Mucosa of rectum (tissue), 2 donors: ENCODE data around the gene NDRG4.

ENCODE experiments used
- H3K27ac ChIP-seq, 2 donors: one replicate each; pipeline ENCODE4 v1.7.0; 2013; ENCODE audit warnings: inconsistent platforms in 2 of 2, low read depth in 2 of 2, low read length in 2 of 2
- H3K27me3 ChIP-seq, 2 donors: one replicate each; pipeline ENCODE4 v1.7.0; 2013; ENCODE audit warnings: low read length in 2 of 2; ENCODE audit not compliant: control insufficient read depth in 2 of 2, insufficient read depth in 2 of 2
- H3K36me3 ChIP-seq, 2 donors: one replicate each; pipeline ENCODE4 v1.7.0; 2013; ENCODE audit warnings: low read length in 2 of 2; ENCODE audit not compliant: control insufficient read depth in 2 of 2, insufficient read depth in 2 of 2
- H3K4me1 ChIP-seq, 2 donors: one replicate each; pipeline ENCODE4 v1.7.0; 2013; ENCODE audit warnings: low read length in 2 of 2, mild to moderate bottlenecking in 1 of 2; ENCODE audit not compliant: control insufficient read depth in 2 of 2, insufficient read depth in 2 of 2
- H3K4me3 ChIP-seq, 2 donors: one replicate each; pipeline ENCODE4 v1.7.0; 2013; ENCODE audit warnings: low read length in 2 of 2
- H3K9ac ChIP-seq, 2 donors: one replicate each; pipeline ENCODE4 v1.7.0; 2013; ENCODE audit warnings: low read length in 2 of 2, low read depth in 1 of 2, mild to moderate bottlenecking in 1 of 2
- H3K9me3 ChIP-seq, 2 donors: one replicate each; pipeline ENCODE4 v1.7.0; 2013; ENCODE audit warnings: low read length in 2 of 2; ENCODE audit not compliant: control insufficient read depth in 2 of 2
- donor health status: healthy.
- donor health status: Normal muscosa, but diverticular disease.

The NDRG4 gene

DNA sequence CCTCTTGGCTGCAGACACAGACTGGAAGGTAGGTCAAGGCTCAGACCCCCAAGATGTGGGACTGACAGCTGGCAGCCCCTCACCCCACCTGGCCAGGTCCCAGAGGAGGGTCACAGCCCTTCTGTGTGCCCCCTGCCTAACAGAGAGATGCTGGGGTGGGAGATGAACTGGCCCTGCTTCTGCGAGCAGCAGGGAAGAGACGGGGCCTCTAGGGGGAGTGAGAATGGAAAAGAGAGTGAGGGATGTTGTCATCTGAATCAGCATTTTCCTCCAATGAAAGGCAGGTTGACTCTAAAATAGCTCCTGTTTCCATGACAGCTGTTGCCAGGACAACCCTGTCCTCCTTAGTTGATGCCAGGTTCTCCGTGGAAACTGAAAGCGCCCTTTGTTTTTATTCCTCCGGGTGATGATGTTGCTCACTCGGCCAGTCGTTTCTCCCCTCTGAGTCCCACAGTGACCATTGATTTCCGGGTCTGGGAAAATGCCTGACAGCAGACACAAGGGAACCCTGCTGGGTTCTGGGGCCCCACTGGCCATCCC lies 4.9 kb upstream of the NDRG4 start:
- H3K27ac ChIP-seq, result peak overlapping the region; percentile 33 to 43
- H3K27me3 ChIP-seq, result no peaks in the 10 kb centered on the region
- no peaks in the 10 kb centered on the region for H3K36me3 ChIP-seq
- no peak overlapping the region for H3K9ac ChIP-seq
- no peaks in the 10 kb centered on the region for H3K4me1 ChIP-seq
- peak overlapping the region in 1 of 2 donors; percentile 31 for H3K4me3 ChIP-seq
- no peaks in the 10 kb centered on the region for H3K9me3 ChIP-seq

DNA sequence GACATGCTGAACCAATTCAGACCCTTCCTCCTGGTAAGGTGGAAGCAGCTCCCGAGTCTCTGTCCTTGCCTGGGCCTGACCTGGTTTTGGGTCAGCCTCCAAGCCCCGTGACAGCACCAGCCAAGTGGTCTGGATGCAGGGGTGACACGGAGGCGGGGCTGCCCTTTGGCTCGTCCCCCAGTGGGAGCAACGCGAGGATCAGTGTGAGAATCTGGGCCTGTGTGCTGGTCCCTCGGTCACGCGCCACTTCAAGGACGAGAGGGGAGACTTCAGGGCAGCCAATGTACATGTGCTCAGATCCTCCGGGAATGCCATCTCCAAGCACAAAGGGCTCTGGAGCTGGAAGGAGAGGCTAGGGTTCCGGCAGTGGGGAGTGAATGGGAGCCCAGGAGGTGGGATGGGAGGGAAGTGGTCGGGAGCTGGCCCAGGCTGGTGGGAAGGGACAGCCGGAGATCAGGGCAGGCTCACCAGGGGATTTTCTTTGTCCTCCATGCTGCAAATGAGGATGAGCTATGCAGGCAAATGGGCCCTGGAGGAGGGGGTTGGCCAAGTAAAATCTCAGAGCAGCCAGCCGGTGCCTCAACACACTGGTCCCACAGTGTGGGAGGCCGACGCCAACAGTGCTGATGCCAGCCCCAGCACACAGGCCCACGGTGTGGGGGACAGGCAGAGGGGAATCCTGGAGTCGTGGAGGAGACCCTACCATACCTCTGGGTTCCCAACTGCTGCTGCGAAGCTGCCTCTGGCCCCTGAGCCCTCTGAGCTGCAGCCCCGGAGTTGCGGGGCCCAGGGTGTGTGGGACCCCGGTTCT lies 4.2 kb upstream of the NDRG4 start:
- Histone ChIP-seq H3K9me3 (no peaks in the 10 kb centered on the region), H3K36me3 (no peaks in the 10 kb centered on the region), H3K4me1 (no peaks in the 10 kb centered on the region), H3K9ac (no peak overlapping the region), H3K27ac (peak overlapping the region; percentile 33 to 43), H3K27me3 (peaks cover 5% of the 10 kb centered on the region in 2 donors), H3K4me3 (no peak overlapping the region)

- Histone ChIP-seq H3K36me3 (no peaks in the 10 kb centered on the region), H3K4me1 (peaks cover 8 to 10% of the 10 kb centered on the region in 2 donors), H3K9me3 (no peaks in the 10 kb centered on the region), H3K9ac (no peak overlapping the region), H3K27ac (no peak overlapping the region), H3K4me3 (no peak overlapping the region), H3K27me3 (peaks cover 16% of the 10 kb centered on the region in 2 donors)
Observed at GRCh38 chr16:58497468-58497867, 2.5 kb upstream of the NDRG4 start.

DNA sequence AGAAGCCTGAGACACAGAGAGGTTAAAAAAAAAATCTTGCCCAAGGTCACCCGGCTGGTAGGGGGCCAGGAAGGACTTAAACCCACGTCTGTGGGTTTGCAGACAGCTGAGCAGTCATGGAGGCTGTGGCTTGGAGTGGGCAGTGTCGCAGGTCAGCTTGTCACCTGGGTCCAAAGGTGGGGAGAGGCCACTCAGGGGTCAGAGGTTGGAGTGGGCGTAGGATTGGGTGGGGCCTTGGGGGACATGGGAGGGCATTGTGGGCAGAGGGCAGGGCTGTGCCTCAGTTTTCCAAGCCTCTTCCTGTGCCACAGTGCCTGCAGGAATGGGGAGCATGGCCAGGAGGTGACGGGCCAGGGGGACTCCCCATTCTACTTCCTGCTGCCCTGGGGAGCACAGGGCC lies 2.0 kb upstream of the NDRG4 start:
- Histone ChIP-seq H3K27me3 (peaks cover 16 to 18% of the 10 kb centered on the region in 2 donors), H3K4me3 (no peak overlapping the region), H3K4me1 (peaks cover 8 to 10% of the 10 kb centered on the region in 2 donors), H3K36me3 (no peaks in the 10 kb centered on the region), H3K9me3 (no peaks in the 10 kb centered on the region), H3K9ac (no peak overlapping the region), H3K27ac (no peak overlapping the region)

- H3K4me3 ChIP-seq, result no peak overlapping the region
- H3K4me1 ChIP-seq, result peaks cover 8 to 10% of the 10 kb centered on the region in 2 donors
- peaks cover 16 to 21% of the 10 kb centered on the region in 2 donors for H3K27me3 ChIP-seq
- no peaks in the 10 kb centered on the region for H3K9me3 ChIP-seq
- H3K27ac ChIP-seq, result no peak overlapping the region
- no peaks in the 10 kb centered on the region for H3K36me3 ChIP-seq
- H3K9ac ChIP-seq, result no peak overlapping the region
Observed at GRCh38 chr16:58498341-58499091, 1.4 kb upstream of the NDRG4 start.

DNA sequence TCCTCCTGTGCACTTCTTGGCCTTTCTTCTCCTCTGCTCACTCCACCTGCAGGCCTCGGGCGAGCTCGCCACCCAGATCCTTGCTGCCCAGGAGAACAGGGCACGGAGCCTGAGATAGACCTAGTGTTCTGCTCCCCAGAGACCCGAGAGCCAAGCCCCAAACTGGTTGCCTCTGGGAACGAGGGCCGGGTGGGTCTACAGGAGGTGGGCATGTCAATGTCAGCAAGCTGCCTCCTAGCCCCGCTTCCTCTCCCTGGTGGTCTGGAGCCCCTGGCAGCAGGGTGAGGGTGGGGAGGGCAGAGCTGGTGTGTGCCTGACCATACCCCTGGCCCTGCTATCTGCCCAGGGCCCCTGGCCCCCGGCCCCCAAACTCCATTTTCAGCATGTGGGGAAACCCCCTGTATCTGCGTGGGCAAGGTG lies 841 bp upstream of the NDRG4 start:
- Histone ChIP-seq H3K27ac (no peak overlapping the region), H3K36me3 (no peaks in the 10 kb centered on the region), H3K9me3 (no peaks in the 10 kb centered on the region), H3K27me3 (peaks cover 19 to 23% of the 10 kb centered on the region in 2 donors), H3K4me3 (no peak overlapping the region), H3K4me1 (peaks cover 8 to 10% of the 10 kb centered on the region in 2 donors), H3K9ac (no peak overlapping the region)

DNA sequence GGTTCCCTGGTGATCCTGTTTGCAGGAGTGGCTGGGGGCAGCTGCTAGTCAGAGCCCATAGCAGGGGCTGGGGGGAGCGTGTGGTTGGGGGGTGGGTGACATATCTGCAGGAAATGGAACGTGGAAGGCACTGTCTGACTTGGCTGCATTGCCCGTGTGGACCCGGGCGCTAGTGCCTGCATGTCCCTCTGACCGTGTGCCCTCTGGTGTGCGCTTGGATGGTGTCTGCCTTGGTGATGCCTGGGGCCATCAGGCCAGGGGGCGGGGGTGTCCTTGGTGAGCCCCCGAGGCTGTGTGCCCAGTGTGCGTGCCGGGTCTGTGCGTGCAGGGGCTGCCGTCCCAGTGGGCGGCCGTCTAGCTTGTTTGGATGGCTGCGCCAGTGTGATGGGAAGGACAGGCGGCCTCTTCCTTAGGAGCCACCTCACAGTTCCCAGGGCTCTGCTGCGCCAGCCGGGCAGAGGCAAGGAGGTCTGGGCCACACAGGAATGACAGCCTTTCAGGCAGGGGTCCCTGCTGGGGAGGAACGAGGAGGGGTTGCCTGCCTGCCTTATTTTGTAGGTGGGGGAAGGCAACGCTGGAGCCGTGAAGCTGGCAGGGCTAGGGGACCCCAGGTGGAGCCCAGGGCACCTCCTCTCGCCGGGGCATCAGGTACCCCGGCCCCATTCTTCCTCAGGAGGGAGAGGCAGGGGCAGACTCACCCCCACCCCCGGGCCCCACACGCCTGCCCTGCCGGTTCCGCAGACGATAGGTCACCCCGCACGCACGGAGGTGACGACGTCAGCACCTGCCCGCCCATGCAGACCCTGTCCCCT lies 693 bp downstream of the NDRG4 start:
- H3K4me1 ChIP-seq, result peaks cover 8 to 10% of the 10 kb centered on the region in 2 donors
- peaks cover 20 to 23% of the 10 kb centered on the region in 2 donors for H3K27me3 ChIP-seq
- H3K4me3 ChIP-seq, result peak overlapping the region; percentile 24 to 52
- no peak overlapping the region for H3K27ac ChIP-seq
- H3K9ac ChIP-seq, result no peak overlapping the region
- no peaks in the 10 kb centered on the region for H3K9me3 ChIP-seq
- no peaks in the 10 kb centered on the region for H3K36me3 ChIP-seq

- Histone ChIP-seq H3K27me3 (peaks cover 20 to 23% of the 10 kb centered on the region in 2 donors), H3K9me3 (no peaks in the 10 kb centered on the region), H3K4me1 (peaks cover 8 to 10% of the 10 kb centered on the region in 2 donors), H3K4me3 (peak overlapping the region; percentile 24 to 52), H3K36me3 (no peaks in the 10 kb centered on the region), H3K9ac (no peak overlapping the region), H3K27ac (no peak overlapping the region)
Observed at GRCh38 chr16:58501242-58502131, 1.5 kb downstream of the NDRG4 start.
